Measurements from ENCODE around the gene IGFLR1.

Gene IGFLR1

GRCh38 chr19:35742121-35742724 lies at the start of gene IGFLR1:
Gene IGFLR1, minus strand, starts transcription at chr19:35742452. Its CDS starts 1,272 bp downstream, at chr19:35741180.
- peak; percentile 74 for DNase-seq

GRCh38 chr19:35791814-35792279 lies 49.6 kb upstream of the IGFLR1 start:
- no peak for DNase-seq

- DNase-seq = peak; percentile 34
These were observed 48.9 kb upstream of the IGFLR1 start for GRCh38 chr19:35790981-35791813.

GRCh38 chr19:35789978-35790944 lies 48.0 kb upstream of the IGFLR1 start:
- DNase-seq = no peak

GRCh38 chr19:35789195-35789977 lies 47.1 kb upstream of the IGFLR1 start:
- DNase-seq = no peak

GRCh38 chr19:35788205-35788960 lies 46.1 kb upstream of the IGFLR1 start:
- no peak for DNase-seq

GRCh38 chr19:35787227-35787799 lies 45.1 kb upstream of the IGFLR1 start:
- no peak for DNase-seq

GRCh38 chr19:35786299-35787160 lies 44.3 kb upstream of the IGFLR1 start:
- DNase-seq = no peak

GRCh38 chr19:35785339-35785627 lies 43.0 kb upstream of the IGFLR1 start:
- DNase-seq = no peak

GRCh38 chr19:35784503-35785338 lies 42.5 kb upstream of the IGFLR1 start:
- no peak for DNase-seq

GRCh38 chr19:35783469-35784434 lies 41.5 kb upstream of the IGFLR1 start:
- DNase-seq = no peak

- DNase-seq = no peak
These were observed 40.3 kb upstream of the IGFLR1 start for GRCh38 chr19:35782589-35782988.

- no peak for DNase-seq
These were observed 39.4 kb upstream of the IGFLR1 start for GRCh38 chr19:35781650-35782049.

- DNase-seq = no peak
These were observed 38.5 kb upstream of the IGFLR1 start for GRCh38 chr19:35780717-35781116.

GRCh38 chr19:35780058-35780457 lies 37.8 kb upstream of the IGFLR1 start:
- no peak for DNase-seq

GRCh38 chr19:35779033-35779432 lies 36.8 kb upstream of the IGFLR1 start:
- DNase-seq = no peak

GRCh38 chr19:35777961-35778360 lies 35.7 kb upstream of the IGFLR1 start:
- DNase-seq = no peak
